Stimulated activated CD4-positive, alpha-beta T cell treated with anti-CD3 and anti-CD28 coated beads, Interleukin-2, amount 100 ng/mL, for 4 hours (primary cell): ENCODE results near the gene DMD.

Experiments
- DNase-seq: peaks from one replicate; pipeline ENCODE4 v3.0.0-alpha.2; 2020; ENCODE audit warnings: low read depth

DMD gene

GRCh38 chrX:31272472-31272775 lies 1938.9 kb downstream of the DMD start:
- no peak for DNase-seq

- DNase-seq, result no peak
Observed at GRCh38 chrX:31271615-31272471, 1939.5 kb downstream of the DMD start.

GRCh38 chrX:31269914-31270313 lies 1941.4 kb downstream of the DMD start:
- DNase-seq, result no peak

- DNase-seq, result no peak
Observed at GRCh38 chrX:31268359-31268758, 1943.0 kb downstream of the DMD start.

- no peak for DNase-seq
Observed at GRCh38 chrX:31266203-31267076, 1944.9 kb downstream of the DMD start.

- DNase-seq, result no peak
Observed at GRCh38 chrX:31265383-31265782, 1946.0 kb downstream of the DMD start.

GRCh38 chrX:31260351-31260750 lies 1951.0 kb downstream of the DMD start:
- DNase-seq, result no peak

- DNase-seq, result no peak
Observed at GRCh38 chrX:31258166-31258565, 1953.2 kb downstream of the DMD start.

GRCh38 chrX:31255310-31256033 lies 1955.9 kb downstream of the DMD start:
- no peak for DNase-seq

GRCh38 chrX:31252133-31252532 lies 1959.2 kb downstream of the DMD start:
- DNase-seq, result no peak

GRCh38 chrX:31251336-31251735 lies 1960.0 kb downstream of the DMD start:
- DNase-seq, result no peak

GRCh38 chrX:31245714-31246113 lies 1965.6 kb downstream of the DMD start:
- no peak for DNase-seq

- no peak for DNase-seq
Observed at GRCh38 chrX:31243804-31244203, 1967.5 kb downstream of the DMD start.

GRCh38 chrX:31240982-31241381 lies 1970.4 kb downstream of the DMD start:
- DNase-seq, result no peak

- DNase-seq, result no peak
Observed at GRCh38 chrX:31237189-31237588, 1974.2 kb downstream of the DMD start.

GRCh38 chrX:31236231-31236630 lies 1975.1 kb downstream of the DMD start:
- no peak for DNase-seq

- DNase-seq, result no peak
Observed at GRCh38 chrX:31233941-31234496, 1977.3 kb downstream of the DMD start.

- DNase-seq, result no peak
Observed at GRCh38 chrX:31232506-31232905, 1978.8 kb downstream of the DMD start.

GRCh38 chrX:31228909-31229308 lies 1982.4 kb downstream of the DMD start:
- no peak for DNase-seq

GRCh38 chrX:31228415-31228832 lies 1982.9 kb downstream of the DMD start:
- no peak for DNase-seq

- no peak for DNase-seq
Observed at GRCh38 chrX:31227250-31227649, 1984.1 kb downstream of the DMD start.

GRCh38 chrX:31225819-31226218 lies 1985.5 kb downstream of the DMD start:
- DNase-seq, result no peak
